ENCODE measurements around the gene MIGA1.

The MIGA1 gene

DNA sequence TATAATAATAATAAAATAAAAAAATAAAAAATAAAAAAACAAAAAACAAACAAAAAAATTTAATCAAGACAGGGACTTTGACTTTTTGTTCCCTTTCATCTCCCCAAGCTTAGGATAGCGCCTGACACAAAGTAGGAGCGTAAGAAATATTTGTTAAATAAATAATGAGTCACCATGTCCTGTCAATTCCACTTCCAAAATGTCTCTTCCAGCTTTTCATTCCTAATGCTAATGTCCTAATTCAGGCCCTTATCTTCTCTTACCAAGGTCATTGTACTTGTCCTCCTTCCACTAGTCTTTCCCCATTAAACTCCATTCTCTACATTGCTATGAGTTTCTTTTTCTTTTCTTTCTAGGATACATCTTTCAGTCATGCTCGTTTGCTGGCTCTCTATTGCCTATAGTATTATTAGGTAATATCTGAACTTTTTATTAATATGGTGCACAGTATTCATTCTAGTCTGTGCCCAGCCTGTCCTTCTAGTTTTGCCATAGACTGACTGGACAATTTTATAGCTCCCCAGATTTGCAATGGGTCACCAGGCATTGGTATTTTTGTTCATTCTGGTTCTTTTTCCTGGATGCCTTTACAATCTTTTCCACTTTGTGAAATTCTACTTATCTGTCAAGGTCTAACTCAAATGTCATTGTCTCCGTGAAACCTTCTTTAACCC lies 120.3 kb downstream of the MIGA1 start:
- TF ChIP-seq EP300 (IDR thresholded peaks at IDR 0.05; ENCODE audit: borderline replicate concordance), result no peak
- no peak for TF ChIP-seq CEBPB (IDR thresholded peaks at IDR 0.05)
- TF ChIP-seq ZBTB7A (IDR thresholded peaks at IDR 0.05; ENCODE audit: low read depth), result no peak
- no peak for TF ChIP-seq FOXM1 (IDR thresholded peaks at IDR 0.05; ENCODE audit: borderline replicate concordance, low read depth)
- no peak for TF ChIP-seq EGR1 (IDR thresholded peaks at IDR 0.05)
- TF ChIP-seq, protein P1, sequence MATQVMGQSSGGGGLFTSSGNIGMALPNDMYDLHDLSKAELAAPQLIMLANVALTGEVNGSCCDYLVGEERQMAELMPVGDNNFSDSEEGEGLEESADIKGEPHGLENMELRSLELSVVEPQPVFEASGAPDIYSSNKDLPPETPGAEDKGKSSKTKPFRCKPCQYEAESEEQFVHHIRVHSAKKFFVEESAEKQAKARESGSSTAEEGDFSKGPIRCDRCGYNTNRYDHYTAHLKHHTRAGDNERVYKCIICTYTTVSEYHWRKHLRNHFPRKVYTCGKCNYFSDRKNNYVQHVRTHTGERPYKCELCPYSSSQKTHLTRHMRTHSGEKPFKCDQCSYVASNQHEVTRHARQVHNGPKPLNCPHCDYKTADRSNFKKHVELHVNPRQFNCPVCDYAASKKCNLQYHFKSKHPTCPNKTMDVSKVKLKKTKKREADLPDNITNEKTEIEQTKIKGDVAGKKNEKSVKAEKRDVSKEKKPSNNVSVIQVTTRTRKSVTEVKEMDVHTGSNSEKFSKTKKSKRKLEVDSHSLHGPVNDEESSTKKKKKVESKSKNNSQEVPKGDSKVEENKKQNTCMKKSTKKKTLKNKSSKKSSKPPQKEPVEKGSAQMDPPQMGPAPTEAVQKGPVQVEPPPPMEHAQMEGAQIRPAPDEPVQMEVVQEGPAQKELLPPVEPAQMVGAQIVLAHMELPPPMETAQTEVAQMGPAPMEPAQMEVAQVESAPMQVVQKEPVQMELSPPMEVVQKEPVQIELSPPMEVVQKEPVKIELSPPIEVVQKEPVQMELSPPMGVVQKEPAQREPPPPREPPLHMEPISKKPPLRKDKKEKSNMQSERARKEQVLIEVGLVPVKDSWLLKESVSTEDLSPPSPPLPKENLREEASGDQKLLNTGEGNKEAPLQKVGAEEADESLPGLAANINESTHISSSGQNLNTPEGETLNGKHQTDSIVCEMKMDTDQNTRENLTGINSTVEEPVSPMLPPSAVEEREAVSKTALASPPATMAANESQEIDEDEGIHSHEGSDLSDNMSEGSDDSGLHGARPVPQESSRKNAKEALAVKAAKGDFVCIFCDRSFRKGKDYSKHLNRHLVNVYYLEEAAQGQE (IDR thresholded peaks at IDR 0.05; ENCODE audit: low read depth), result no peak
- TF ChIP-seq TEAD4 (IDR thresholded peaks at IDR 0.05), result no peak
- TF ChIP-seq CREB1 (IDR thresholded peaks at IDR 0.05; ENCODE audit: low read depth), result no peak
- TF ChIP-seq TCF12 (IDR thresholded peaks at IDR 0.05; ENCODE audit: low read depth), result no peak
- no peak for TF ChIP-seq RAD21 (IDR thresholded peaks at IDR 0.05; ENCODE audit: low read depth)
- no peak for TF ChIP-seq TAF1 (IDR thresholded peaks at IDR 0.05; ENCODE audit: low read depth)
- no peak for TF ChIP-seq NFIC (IDR thresholded peaks at IDR 0.05)

DNA sequence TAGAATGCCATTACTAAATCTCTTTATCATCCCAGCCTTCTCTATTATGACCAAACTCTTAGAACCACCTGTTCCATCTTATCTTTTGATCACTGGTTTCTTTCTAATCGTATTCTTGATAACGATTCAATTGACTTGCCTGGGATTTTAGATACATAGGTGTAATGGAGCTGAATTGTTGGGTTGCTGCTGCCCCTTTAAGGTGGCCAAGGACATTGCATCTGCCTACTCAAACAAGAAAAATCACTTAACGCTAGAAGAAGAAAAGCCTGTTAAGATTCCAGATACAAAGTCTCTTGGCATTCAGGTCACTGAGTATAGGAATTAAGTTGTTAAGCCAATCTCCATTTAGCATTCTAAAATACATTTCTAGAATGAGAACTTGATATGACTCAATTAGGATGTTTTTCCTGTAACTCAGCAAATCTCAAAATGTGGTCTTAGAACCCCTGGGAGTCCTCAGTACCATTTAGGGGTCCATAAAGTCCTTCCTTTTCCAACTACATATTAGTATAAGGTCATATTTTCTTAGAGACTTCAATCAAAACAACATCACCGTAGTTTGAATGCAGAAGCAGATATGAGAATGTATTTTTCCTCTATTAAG lies 121.3 kb downstream of the MIGA1 start:
- no peak for TF ChIP-seq TEAD4 (IDR thresholded peaks at IDR 0.05)
- peak; percentile 87 for TF ChIP-seq RAD21 (IDR thresholded peaks at IDR 0.05; ENCODE audit: low read depth)
- TF ChIP-seq NFIC (IDR thresholded peaks at IDR 0.05), result no peak

DNA sequence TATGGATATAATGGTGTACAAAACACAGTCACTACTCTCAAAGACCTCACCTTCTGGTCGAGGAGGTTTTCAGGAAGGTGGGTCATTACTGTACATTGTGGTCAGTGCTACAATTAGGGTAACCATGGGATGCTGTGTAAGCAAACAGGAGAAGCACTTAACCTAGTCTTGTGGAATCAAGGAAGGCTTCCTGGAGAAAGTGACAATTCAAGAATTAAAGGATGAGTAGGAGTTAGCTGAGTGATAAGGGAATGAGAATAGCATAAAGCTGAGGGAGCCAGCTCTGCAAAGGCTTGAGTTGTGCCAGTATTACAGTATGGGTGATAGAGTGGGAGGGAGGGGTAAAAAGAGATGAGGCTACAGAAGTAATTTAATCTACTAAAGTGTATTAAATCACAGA lies 126.2 kb downstream of the MIGA1 start:
- TF ChIP-seq TEAD4 (IDR thresholded peaks at IDR 0.05), result no peak
- TF ChIP-seq TAF1 (IDR thresholded peaks at IDR 0.05; ENCODE audit: low read depth), result no peak
- no peak for TF ChIP-seq FOXM1 (IDR thresholded peaks at IDR 0.05; ENCODE audit: borderline replicate concordance, low read depth)
- TF ChIP-seq EP300 (IDR thresholded peaks at IDR 0.05; ENCODE audit: borderline replicate concordance), result no peak
- no peak for TF ChIP-seq CREB1 (IDR thresholded peaks at IDR 0.05; ENCODE audit: low read depth)
- no peak for TF ChIP-seq ZBTB7A (IDR thresholded peaks at IDR 0.05; ENCODE audit: low read depth)
- TF ChIP-seq YY1 (IDR thresholded peaks at IDR 0.05; ENCODE audit: low read depth), result no peak
- TF ChIP-seq, protein P2, sequence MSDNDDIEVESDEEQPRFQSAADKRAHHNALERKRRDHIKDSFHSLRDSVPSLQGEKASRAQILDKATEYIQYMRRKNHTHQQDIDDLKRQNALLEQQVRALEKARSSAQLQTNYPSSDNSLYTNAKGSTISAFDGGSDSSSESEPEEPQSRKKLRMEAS (IDR thresholded peaks at IDR 0.05), result no peak
- no peak for TF ChIP-seq CEBPB (IDR thresholded peaks at IDR 0.05)
- TF ChIP-seq EGR1 (IDR thresholded peaks at IDR 0.05), result no peak
- TF ChIP-seq TCF12 (IDR thresholded peaks at IDR 0.05; ENCODE audit: low read depth), result no peak
- TF ChIP-seq, protein P1 (IDR thresholded peaks at IDR 0.05; ENCODE audit: low read depth), result no peak
- no peak for TF ChIP-seq RAD21 (IDR thresholded peaks at IDR 0.05; ENCODE audit: low read depth)
- TF ChIP-seq, protein P3, sequence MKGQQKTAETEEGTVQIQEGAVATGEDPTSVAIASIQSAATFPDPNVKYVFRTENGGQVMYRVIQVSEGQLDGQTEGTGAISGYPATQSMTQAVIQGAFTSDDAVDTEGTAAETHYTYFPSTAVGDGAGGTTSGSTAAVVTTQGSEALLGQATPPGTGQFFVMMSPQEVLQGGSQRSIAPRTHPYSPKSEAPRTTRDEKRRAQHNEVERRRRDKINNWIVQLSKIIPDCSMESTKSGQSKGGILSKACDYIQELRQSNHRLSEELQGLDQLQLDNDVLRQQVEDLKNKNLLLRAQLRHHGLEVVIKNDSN (IDR thresholded peaks at IDR 0.05), result no peak
- TF ChIP-seq NFIC (IDR thresholded peaks at IDR 0.05), result no peak

DNA sequence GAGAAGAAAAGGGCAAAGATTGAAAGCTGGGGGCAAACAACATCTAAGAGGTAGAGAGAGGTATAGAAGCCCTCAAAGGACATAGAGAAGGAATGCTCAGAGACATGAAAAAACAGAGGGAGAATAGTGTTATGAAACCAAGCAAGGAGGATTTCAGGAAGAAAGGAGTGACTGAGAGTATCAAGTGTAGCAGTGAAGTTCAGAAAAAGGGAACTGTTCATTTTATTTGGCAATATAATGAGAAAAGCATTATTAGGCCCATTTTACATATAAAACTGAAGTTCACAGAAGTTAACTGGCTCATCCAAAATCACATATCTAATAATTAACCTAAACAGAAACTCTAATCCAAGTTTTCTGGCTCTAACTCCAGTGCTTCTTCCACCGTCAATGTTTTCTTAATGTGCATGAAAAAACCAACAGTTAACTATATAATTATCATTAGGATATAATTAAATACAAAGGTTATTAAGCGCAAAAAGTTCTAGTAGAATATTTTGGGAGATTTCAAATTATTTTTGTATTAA lies 126.6 kb downstream of the MIGA1 start:
- TF ChIP-seq NFIC (IDR thresholded peaks at IDR 0.05) (no peak), TEAD4 (IDR thresholded peaks at IDR 0.05) (no peak), ZBTB7A (IDR thresholded peaks at IDR 0.05; ENCODE audit: low read depth) (no peak), FOXM1 (IDR thresholded peaks at IDR 0.05; ENCODE audit: borderline replicate concordance, low read depth) (no peak), TCF12 (IDR thresholded peaks at IDR 0.05; ENCODE audit: low read depth) (no peak), EGR1 (IDR thresholded peaks at IDR 0.05) (no peak), CREB1 (IDR thresholded peaks at IDR 0.05; ENCODE audit: low read depth) (no peak), TAF1 (IDR thresholded peaks at IDR 0.05; ENCODE audit: low read depth) (no peak), YY1 (IDR thresholded peaks at IDR 0.05; ENCODE audit: low read depth) (no peak)
- TF ChIP-seq, protein P1 (IDR thresholded peaks at IDR 0.05; ENCODE audit: low read depth), result no peak
- TF ChIP-seq, protein P2 (IDR thresholded peaks at IDR 0.05), result no peak
